GM20000 (cell line): ENCODE measurements around the gene ADD1.

Experiments
- DNase-seq: peaks from one replicate; pipeline ENCODE4 v3.0.0; 2012; ENCODE audit warnings: low spot score
- TF ChIP-seq, protein P1 (sequence below): IDR thresholded peaks from 2 replicates; pipeline ENCODE4 v1.5.1; 2012; ENCODE audit warnings: mild to moderate bottlenecking, control low read depth; ENCODE audit errors: extremely low read depth, missing control alignments

Gene ADD1

DNA sequence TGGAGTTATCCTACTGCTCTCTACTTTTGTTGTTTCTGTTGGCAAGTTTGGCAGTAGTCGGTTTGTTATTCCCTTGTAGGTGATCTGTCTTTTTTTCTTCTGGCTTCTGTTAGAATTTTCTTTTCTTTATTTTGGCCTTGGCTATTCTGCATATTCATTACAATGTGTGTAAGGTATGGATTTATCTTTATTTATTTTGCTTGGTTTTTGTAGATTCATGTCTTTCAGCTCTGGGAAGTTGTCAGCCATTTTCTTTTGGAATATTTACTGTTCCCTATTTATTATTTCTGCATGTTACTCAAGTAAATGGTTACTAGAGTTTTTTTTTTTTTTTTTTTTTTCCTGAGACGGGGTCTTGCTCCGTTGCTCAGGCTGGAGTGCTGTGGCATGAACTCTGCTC is 12.6 kb downstream of the ADD1 start:
- DNase-seq = no peak
- TF ChIP-seq, protein P1, sequence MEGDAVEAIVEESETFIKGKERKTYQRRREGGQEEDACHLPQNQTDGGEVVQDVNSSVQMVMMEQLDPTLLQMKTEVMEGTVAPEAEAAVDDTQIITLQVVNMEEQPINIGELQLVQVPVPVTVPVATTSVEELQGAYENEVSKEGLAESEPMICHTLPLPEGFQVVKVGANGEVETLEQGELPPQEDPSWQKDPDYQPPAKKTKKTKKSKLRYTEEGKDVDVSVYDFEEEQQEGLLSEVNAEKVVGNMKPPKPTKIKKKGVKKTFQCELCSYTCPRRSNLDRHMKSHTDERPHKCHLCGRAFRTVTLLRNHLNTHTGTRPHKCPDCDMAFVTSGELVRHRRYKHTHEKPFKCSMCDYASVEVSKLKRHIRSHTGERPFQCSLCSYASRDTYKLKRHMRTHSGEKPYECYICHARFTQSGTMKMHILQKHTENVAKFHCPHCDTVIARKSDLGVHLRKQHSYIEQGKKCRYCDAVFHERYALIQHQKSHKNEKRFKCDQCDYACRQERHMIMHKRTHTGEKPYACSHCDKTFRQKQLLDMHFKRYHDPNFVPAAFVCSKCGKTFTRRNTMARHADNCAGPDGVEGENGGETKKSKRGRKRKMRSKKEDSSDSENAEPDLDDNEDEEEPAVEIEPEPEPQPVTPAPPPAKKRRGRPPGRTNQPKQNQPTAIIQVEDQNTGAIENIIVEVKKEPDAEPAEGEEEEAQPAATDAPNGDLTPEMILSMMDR = no peak

- no peak for DNase-seq
- TF ChIP-seq, protein P1 = no peak
Measured at GRCh38 chr4:2857349-2857927, 13.8 kb downstream of the ADD1 start.

DNA sequence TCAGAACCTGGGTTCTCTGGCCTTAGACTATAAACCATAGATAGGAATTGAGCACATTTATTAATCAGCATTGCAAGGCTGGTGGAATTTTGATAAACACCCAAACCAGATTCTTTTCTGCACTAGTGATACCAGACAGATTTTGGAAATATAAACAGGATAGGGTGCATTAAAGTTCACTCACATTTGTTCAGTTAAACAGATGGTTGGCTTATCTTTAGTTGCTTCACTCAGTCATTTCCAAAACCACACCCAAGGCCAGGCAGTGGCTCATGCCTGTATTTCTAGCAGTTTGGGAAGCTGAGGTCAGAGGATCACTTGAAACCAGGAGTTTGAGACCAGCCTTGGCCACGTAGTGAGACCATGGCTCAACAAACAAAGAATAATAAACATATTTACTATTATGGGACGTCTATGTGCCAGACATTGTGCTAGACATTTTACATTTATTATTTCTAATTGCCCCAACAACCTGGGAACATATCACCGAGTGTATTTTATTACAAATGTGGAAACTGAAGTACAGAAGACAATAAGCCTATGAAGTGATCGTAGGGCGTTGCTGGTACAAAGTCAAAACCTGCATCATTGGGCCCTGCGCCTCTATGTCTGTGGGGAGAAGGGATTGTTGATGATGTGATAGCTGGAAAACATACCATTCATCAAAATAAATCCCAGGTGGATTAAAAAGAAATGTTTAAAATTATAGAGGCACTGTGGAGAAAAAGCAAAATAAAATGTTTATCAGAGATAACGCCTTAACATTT is 15.0 kb downstream of the ADD1 start:
- DNase-seq = no peak
- TF ChIP-seq, protein P1 = no peak

DNA sequence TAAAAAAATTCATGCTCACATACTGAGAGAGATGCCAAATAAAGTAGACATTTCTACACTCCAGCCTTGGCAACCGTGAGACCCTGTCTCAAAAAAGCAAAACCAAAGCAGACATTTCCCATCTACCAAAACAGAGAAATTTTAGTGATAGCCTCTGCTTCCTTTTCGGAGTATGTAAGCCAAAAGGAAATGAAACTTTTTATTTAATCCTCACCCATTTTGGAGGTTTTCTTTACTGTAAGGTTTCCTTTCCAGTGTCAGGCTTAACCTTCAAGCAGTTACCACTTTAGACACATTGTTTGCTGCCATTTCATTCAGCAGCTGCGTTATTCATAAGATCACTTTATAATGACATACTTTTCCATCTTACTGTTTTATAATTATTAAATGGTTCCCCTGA is 15.9 kb downstream of the ADD1 start:
- DNase-seq = no peak
- TF ChIP-seq, protein P1 = no peak

DNA sequence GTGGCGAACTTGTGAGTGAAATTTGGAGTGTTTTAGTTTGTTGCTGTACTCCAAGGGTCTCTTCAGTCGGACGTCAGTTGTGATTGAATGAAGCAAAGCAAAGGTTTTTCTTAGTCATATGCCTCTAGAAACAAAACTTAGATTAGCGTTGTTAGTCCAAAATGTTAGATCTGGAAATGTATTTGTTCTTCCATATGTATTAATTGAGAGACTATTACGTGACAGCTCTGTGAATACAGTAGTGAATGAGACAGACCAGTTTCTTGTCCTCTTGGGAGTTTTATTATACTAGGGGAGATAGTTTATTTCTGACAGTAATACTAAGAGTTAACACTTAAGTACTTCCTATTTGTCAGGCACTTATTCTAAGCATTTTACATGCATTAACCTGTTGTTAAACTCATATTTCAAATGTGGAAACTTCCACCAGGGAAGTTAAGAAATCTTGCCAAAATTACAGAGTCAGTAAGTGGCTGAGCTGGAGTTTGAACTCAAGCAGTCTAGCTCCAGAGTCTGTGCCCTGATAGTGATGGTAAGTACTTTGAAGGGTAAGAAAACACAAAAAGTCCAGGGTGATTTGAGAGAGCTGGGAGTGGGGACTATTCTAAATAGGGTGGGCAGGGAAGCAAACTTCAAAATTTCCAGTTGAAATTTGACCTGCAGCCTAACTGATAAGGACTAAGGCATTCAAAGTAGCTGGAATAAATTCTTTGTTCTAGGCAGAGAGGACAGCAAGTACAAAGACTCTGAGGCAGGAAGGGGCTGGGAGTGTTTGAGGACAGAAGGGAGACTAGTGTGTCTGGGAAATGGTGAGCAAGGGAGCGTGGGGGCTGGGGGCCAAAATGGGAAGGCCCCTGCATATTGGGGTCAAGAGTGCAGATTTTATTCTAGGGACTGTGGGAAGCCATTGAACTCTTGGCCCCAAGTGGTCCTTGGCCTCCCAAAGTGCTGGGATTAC is 17.0 kb downstream of the ADD1 start:
- DNase-seq = no peak
- TF ChIP-seq, protein P1 = no peak

DNA sequence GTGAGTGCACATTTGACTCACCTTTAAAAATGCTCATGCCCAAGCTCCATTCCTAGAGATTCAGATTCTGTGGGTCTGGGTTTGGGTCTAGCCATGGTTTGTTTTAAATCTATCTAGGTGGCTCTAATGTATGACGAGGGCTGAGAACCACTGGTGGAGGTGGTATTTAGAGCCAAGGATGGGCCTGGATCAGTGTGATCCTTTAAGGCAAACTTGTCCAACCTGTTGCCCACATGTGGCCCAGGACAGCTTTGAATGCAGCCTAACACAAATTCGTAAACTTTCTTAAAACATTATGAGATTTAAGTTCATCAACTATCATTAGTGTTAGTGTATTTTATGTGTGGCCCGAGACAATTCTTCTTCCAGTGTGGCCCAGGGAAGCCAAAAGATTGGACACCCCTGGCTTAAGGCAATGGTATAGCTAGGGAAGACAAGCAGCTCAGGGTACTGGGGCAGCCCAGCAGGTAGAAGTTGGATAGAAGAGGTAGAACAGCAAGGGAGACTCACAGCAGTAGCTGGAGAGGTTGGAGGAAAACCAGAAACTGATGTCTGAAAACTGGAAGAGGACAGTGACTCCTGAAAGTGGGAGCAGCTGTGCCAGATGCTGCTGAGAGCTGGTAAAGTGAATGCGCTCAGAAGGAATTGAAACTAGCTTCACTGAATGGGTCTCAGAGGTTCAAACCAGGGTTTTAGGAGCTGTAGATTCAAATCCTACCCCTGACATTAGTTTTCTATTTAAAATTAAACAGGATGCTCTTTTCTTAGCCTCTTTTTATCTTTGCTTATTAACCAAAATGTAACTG is 18.2 kb downstream of the ADD1 start:
- TF ChIP-seq, protein P1 = no peak

More for the DNA sequence above, 18.2 kb downstream of the ADD1 start:
- no peak for DNase-seq
